GM21423 (cell line): ENCODE results near the gene HS3ST1.
A peak's percentile ranks its signal among the peaks of the same experiment; 100 is the strongest.

Experiments
- ATAC-seq: cut with Tn5 transposase; IDR thresholded peaks from one replicate; pipeline ENCODE4 v1.9.1; 2021; ENCODE audit warnings: mild to moderate bottlenecking, moderate library complexity; ENCODE audit not compliant: unreplicated experiment

Gene HS3ST1

DNA sequence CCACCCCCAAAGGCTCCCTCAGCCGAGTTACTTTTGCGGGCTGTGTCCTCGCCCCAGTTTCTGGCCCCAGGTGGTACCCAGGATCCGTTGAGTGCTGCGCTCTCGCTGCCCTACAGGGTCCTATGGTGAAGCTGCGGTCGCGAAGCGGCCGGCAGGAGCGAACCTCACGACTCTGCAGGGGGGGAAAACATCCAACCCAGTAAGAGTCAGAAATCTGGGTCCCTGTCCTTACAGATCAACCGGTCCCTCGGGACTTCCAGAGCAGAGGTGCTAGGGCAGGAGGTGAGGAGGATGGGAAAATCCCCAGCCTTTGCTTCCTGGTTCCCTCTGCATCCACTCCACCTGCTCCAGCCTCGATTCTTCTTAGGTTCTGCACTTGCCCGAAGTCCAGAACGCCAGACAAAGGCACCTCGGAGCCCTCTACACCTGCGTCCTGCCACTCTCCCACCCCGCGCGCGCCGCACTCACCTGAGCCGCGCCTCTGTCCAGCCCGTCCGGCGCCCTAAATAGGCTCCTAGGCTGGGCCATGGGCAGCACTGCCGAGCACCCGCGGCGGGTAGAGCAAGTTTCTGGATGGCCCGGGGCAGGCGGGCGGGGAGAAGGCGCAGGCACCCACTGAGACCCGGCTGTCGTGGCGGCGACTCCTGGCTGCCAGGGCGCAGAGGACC lies at the start of gene HS3ST1:
Gene HS3ST1 (minus strand): TSS at position 664 of the 668 bp plus-strand sequence. CDS start 28,889 bp downstream, outside the sequence.
- ATAC-seq: peak; percentile 31

DNA sequence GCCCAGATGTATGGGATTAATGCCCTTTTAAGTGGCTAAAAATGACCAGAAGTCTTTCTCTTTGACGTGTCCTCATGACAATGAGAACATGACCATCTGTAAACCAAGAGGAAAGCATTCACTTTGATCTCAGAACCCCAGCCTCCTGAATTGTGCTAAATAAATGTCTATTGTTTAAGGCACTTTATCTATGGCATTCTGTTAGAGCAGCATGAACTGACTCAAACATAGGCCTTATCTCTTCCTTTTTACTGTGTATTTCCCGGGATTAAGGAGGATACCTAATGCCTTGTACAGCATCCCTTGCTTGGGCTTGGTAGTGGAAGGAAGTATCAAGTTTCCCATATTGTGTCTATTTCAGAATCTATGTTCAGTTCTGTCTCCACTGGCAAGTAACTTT lies 47.2 kb upstream of the HS3ST1 start:
- ATAC-seq: no peak

DNA sequence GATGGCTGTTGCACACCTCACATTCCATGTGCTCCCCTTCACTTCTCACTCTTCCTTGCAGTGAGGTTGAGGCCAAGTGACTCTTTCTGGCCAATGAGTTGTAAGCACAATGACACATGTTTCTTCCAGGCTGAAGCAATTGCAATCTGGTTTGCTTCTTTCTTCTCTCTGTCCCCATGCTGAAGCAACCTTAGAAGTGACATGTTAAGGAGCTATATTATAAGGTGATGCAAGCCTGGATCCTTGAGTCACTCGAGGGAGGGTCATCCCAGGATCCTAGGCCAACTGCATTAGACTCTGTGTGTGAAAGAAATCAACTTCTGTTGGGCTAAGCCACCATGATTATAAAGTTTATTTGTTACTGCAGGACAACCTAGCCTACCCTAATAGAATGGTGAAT lies 45.5 kb upstream of the HS3ST1 start:
- ATAC-seq: no peak

DNA sequence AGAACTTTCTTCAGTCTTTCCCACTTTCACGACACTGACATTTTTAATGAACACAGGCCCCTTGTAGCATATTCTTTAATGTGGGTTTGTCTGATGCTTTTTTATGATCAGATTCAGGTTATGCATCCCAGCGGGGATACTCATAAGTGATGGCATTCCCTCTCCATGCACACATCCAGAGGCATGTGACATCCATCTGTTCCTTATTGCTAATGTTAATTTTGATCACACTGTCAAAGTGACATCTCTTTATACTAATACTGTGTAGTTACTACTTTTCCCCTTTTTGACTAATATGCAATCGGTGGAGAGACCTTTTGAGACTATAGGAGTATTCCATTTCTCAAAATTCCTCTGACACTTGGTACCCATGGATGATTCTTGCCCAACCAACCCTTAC lies 43.8 kb upstream of the HS3ST1 start:
- no peak for ATAC-seq

DNA sequence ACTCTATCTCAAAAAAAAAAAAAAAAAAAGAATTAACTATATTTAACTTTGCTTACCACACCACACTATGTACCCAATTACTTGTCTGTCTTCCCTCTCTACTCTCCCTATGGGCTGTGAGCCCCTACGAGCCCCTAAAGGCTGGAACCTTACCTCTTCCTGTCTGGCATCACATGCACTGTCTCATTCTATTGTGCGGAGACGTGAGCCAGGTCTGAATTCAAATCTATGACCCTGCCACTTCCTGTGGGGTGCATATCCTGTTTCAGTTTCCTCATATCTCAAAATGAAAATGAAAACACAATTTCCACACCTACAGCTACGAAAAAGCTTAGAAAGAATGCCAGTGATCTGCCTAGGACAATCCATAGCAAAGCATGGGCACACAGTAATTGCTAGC lies 42.9 kb upstream of the HS3ST1 start:
- ATAC-seq: peak; percentile 73

DNA sequence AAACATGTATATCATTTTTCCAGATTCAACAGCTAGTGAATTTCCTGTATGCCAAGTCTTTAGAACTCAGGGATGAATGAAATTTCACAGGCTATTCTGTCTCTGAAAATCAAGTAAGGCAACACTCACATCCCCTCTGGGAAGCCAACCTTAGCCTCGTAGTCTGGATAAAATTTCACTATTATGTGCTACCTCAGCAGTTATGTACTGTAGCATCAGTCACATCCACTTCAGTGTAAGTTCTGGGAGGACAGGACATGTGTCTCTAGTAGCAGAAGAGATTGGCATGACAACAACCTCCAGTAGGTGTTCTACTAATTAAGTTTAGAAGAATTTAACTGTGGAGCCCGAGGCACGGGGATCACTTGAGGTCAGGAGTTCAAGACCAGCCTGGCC lies 42.4 kb upstream of the HS3ST1 start:
- no peak for ATAC-seq

DNA sequence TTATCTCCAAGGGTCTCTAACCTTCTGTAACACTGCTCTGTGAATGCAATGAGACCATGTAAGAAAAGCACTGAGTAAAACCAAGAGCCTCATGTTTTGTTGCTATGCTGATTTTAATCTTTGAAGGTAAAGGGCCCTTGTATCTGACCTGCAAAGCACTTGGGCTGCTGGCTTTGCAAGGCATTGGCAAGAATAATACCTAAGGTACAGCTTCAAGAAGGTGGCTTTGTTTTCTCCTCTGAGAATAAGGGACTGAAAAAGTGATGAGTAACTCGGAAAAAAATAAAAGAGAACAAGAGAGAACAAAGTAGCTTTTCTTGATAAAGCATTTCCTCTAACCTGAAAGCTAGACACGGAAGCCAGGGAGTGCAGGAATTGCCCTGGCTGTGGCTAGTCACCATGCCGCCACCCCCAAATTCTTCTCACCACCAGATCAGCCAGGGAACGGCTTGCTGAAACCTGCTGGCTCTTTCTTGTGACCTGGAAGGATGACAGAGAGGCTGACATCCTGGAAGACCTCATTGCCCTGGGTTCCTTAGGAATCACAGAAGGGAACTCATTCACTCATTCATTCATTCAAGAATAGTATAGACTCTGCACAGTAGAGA lies 41.8 kb upstream of the HS3ST1 start:
- peak; percentile 34 for ATAC-seq

DNA sequence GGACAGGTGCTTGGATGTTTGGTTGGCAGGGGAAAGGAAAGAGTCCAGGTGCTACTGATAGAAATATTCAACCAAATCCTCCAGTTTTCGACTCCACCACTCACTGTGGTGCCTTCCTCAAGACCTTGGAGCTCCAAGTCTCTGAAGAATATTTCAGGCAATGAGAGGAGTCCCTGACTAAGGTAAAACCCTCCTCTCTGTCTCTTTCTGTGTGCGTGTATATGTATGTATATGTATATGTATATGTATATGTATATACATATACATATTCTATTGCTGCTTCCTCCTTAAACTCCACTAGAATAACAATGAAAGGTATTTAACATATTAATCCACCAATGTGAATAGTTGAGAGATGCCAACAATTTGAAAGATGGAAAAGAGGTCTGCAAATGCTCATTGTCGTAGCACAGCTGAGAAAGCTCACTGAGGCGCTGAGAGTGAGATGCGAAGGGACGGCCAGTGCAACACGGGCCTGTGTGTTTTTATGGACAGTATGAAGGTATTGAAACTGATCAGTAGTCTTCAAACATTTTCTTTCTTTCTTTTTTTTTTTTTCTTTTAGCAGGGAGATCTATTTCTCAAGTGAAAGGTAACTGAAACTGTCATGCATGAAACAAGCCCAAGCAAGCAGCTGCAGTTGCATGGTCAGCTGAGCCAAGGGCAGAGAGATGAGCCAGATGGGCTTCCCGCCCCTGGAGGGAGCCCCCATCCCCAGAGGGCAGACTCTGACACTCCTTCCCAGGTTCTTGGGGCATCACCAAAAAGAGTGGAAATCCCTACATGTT lies 41.1 kb upstream of the HS3ST1 start:
- peak; percentile 67 for ATAC-seq

DNA sequence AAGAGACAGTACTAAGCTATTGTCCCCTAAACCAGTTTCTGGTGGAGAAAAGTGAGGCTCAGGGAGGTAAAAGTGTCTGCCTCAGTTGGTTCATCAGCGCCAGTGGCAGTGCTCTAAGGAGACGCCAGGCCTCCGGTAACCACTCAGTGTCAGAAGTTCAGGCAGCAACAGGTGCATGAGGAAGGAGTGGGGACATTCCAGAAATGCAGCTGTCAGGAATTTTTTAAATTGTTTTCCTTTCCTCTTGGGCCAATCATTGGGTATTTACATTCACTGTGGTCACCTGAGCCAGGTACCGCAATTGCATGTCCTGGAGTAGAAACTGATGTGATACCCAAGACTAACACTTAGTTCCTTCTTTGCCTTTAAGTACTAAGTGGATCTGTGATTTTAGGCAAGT lies 40.2 kb upstream of the HS3ST1 start:
- no peak for ATAC-seq

DNA sequence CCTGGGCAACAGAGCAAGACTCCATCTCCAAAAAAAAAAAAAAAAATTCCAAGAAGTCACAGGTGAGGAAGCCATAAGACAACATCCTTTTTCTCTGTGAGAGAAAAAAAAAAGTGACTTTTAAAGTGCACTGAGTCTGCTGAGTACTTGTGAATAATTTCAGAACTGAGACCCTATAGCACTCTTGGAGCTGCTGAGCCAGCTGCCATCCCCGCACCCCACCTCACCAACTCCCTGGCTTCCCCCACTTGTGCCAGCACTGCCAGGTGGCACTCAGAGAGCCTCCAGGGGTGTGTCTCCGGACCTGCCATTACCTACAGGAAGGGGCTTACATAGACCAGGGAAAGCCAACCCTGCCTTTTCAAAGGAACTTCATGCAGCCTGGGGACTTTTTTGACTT lies 39.2 kb upstream of the HS3ST1 start:
- ATAC-seq: no peak

DNA sequence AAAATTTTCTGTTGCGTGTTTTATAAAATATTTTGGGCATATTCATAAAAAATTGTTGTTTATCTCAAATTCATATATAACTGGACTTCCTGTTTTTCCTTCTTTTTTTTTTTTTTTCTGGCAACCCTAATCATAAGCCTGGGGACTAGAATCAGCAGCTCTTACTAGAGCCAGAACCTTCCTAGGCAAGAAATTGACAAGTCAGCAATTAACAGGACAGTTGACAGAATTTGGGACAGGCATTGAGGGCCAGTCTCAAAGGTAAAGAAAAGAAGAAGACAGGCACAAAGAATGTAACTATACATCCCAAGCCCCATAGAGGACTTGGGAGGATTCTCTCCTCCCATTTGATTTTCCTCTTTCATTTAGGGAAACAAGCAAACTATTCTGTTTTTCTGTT lies 35.0 kb upstream of the HS3ST1 start:
- no peak for ATAC-seq

DNA sequence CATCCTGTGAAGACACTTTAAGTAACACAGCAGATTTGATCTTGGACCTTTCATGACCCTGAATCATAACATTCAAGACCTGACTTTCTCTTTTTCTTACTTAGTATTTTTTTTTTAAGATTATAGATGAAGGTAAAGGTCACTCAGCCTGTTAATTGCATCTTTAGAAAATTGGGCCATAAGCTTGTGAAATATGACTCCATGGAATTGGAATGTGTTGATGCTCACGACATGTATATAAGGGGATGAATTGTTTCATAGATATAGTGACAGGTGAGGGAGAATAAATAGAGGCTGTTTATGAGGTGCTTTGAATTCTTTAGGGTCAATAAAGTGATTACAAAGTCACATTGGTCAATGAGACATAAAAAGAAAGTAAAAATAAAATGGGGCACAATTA lies 27.7 kb upstream of the HS3ST1 start:
- no peak for ATAC-seq

DNA sequence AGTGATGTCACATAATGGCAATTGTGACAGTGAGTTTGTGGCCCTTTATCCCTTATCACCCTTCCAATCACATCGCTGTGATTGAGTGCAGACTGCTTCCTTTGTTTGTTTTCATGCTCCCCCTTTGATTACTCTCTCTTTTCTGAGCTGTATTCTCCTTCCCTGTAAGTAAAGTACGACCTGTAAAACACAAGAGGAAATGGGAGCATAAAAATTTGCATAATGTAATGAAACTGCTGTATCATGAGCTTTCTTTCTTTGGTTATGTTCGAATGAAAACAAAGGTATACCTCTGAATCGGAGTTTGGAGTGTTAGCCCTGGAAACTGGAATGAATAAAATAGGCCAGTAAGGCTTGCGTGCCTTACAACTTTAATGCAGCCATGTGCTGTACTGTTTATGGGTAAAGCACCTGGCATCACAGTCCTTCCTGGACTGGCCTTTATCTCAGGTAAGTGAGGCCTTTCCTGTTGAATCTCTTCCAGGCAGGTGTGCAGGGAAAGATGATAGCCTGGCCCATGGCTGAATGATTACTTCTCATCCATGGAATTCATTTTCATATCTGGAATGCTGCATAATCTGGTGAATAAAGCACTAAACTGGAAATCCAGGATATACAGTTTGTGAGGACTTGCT lies 26.6 kb upstream of the HS3ST1 start:
- no peak for ATAC-seq

DNA sequence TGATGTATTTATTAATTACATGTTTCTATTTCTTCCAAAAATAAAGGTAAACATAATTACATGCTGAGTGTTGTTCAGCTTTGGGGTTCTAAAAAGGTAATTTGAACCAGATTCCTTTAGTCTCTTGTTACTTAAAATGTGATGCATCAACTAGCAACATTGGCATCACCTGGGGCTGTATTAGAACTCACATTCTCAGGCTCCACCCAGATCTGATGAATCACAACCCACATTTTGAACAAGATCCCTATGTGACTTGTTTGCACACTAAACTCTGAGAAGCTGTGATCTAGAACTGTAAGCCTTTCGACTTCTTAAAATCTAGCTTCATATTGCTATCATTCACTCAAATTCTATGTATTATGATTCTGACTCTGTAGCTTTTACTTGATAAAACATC lies 23.0 kb upstream of the HS3ST1 start:
- ATAC-seq: no peak

DNA sequence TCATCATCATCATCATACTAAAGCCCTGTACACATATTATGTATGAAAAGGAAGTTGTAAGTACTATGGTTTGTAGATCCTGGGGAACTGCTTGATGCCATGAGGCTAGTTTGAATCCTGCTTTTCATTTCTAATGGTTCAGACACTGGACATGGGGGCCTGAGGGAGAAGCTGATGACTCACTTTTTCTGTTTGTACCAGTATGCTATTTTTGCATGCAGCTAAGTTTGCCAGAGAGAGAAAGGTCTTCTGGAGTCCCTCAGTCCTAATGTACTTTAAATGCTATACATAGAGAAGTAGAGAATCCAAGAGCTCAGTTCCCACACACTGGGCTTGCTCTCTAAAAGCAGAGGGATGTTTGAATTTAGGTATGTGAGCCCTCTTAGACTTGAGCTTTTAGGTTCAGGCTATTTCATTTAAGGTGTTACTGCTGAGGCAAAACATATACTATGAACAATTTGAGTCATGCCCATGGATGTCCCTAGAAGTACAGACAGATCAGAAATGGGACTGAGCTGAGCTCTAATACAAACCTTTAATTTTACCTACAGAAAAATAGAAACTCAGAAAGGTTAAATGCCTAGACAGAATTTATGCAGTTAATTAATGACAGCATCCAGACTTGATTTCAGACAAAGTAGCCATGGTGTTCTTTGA lies 17.6 kb upstream of the HS3ST1 start:
- ATAC-seq: no peak

DNA sequence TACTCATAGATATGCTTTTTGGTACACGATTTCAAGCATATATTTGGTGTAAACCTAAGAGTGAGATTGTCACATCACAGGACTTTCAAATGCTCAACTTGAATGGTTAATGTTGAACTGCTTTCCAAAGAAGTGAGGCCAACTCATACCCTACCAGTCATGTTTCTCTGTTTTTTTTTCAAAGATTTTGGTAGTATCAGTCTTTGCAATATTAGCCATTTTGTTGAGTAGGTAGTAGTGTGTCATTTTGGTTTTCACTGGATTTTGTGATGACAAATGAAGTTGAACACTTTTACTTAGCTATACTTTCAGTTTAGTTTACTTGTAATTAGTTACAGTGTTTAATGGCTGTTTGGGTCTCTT lies 12.5 kb upstream of the HS3ST1 start:
- no peak for ATAC-seq

DNA sequence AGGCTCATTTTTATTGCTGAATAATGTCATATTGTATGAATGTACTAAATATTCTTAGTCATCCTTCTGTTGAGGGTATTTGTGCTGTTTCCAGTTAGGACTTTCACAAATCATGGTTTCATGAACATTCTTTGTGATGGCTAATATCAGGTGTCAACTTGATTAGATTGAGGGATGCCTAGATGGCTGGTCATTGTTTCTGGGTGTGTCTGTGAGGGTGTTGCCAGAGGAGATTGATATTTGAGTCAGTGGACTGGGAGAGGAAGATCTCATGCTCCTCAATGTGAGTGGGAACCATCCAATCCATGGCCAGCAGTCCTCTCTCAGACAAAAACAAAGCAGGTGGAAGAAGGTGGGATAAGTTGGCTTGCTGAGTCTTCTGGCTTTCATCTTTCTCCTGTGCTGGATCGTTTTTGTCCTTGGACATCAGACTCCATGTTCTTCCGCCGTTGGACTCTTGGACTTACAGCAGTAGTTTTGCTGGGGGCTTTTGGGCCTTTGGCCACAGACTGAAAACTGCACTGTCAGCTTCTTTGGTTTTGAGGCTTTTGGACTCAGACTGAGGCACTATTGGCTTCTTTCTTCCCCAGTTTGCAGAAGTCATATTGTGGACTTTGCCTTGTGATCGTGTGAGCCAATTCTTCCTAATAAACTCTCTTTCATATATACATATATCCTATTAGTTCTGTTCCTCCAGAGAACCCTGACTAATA lies 11.9 kb upstream of the HS3ST1 start:
- no peak for ATAC-seq

DNA sequence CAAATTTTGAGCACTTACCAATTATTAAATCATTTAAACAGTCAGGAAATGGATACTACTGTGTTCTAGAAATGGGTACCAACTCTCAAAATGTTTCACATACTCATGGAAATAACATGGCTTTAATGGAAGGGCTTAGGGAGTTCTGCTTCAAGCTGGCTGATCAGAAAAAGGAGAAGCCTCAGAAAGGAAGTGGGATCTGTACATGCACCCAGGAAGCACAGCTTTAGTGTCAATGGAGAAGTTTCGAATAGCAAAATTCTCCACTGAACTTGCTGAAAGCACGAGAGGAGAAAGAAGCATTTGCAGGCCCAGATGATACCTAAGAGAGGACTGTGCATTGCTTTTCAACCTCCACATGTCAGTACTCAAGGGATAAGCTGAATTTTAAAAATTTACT lies 11.1 kb upstream of the HS3ST1 start:
- ATAC-seq: no peak

DNA sequence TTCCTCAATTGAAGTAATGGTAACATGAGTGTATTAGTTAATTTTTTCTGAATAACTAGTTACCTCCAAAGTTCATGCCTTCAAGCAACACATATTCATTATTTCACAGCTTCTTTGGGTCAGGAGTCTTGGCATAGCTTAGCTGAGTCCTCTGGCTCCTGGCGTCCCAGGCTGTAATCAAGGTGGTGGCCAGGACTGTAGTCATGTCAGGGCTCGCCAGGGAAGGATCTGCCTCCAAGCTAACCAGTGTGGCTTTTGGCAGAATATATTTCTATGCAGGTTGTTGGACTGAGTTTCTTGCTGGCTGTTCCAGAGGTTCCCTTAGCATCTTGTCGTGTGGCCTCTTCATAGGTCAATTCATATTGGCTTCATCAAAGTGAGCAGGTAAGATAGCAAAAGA lies 10.0 kb upstream of the HS3ST1 start:
- no peak for ATAC-seq

DNA sequence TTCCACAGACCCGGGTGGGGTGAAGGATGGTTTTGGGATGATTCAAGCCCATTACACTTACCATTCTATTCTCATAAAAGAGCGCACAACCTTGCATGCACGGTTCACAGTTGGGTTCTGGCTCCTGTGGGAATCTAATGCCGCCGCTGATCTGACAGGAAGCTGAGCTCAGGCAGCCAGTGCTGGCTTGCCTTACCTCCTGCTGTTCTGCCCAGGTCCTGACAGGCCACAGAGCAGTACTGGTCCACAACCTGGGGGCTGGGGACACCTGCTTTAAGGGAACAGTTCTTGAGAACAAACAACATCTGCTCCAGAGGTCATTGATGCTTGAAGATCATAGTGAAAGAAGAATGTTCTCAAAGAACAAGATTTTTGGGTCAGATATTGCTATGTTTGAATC lies 8.0 kb upstream of the HS3ST1 start:
- peak; percentile 45 for ATAC-seq

DNA sequence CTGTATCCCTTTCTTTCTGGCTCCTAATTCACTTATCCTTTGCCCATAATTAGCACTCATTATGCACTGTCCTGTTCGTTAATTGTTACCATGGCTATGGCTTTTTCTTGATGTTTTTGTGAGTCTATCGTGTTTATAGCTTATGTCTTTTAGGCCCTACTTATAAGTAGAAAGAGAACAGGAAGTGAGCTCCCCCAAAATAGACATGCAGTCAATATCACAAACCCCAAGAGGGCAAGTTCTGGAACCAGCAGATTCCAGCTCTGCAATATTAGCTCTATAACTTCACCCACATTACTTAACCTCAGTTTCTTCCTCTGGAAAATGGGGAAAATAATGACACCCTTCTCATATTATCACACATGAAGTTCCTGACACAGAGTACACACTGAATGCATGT lies 7.4 kb upstream of the HS3ST1 start:
- peak; percentile 50 for ATAC-seq
